ENCODE measurements around the gene SSC4D.

- TF ChIP-seq POLR2A (conservative IDR thresholded peaks at IDR 0.05) (no peak), ZNF384 (IDR thresholded peaks at IDR 0.05; ENCODE audit: low read depth, low read length) (no peak), CBFB (CRISPR knock-in tag; IDR thresholded peaks at IDR 0.05) (no peak)
Measured at GRCh38 chr7:76428149-76428823, 18.8 kb upstream of the SSC4D start.

Data from K562 (cell line).